ENCODE data around the gene FCRLA. TPM values are rescaled to one million over a fixed set of nuclear protein-coding genes. Genes with fewer than 3 reads are reported as not detected.

FCRLA gene
- polyA plus RNA-seq, 1 of the 3 experiments (the other 2 are of a cell fraction): 0.13 TPM

DNA sequence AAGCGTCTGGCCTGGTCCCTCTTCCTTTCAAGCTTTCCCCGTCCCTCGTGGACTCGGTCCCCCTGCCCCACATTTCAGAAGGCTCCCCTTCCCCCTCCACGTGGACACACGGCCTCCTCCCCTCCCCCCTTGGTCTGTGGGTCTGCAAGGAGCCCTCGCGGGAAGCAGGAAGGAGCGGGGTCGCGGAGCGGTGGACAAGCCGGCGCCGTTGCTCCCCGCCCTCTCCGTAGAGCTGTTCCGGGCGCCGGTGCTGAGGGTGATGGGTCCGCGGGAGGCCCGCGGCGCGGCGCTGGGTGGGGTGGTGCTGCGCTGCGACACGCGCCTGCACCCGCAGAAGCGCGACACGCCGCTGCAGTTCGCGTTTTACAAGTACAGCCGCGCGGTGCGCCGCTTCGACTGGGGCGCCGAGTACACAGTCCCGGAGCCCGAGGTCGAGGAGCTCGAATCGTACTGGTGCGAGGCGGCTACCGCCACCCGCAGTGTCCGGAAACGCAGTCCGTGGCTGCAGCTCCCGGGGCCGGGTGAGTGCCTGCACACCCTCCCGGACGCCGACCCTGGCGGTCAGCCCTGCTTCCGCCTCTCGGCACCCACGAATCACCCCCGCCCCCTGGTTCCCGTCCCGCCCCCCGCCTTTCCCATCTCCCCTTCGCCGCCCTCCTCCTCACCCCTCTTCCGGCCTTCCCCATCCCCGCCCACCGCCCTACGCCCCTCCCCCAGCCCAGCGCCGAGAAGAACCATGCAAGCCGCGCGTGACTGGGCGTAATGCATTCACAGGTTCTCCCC lies 19.6 kb downstream of the FCRLA start (continued):
- TF ChIP-seq NFIC (IDR thresholded peaks at IDR 0.05; ENCODE audit: borderline replicate concordance) (no peak), GABPA (IDR thresholded peaks at IDR 0.05; ENCODE audit: low read depth) (no peak; the same call in 1 of the 2 replicates), MXI1 (IDR thresholded peaks at IDR 0.05; ENCODE audit: low read depth, low read length) (no peak), FOXJ3 (CRISPR knock-in tag; IDR thresholded peaks at IDR 0.05) (no peak), TCF12 (IDR thresholded peaks at IDR 0.05) (no peak), EP300 (IDR thresholded peaks at IDR 0.05; ENCODE audit: borderline replicate concordance in 1 of 2, low read depth in 1 of 2, low read length in 1 of 2) (no peak), RAD21 (IDR thresholded peaks at IDR 0.05; ENCODE audit: low read length) (no peak), CHD2 (IDR thresholded peaks at IDR 0.05; ENCODE audit: low read length, partially characterized antibody) (peak; percentile 59), JUND (IDR thresholded peaks at IDR 0.05) (no peak), EZH2phosphoT487 (IDR thresholded peaks at IDR 0.05; ENCODE audit: borderline replicate concordance, low read depth) (no peak), FOSL2 (IDR thresholded peaks at IDR 0.05; ENCODE audit: borderline replicate concordance, low read depth) (no peak), TEAD4 (IDR thresholded peaks at IDR 0.05; ENCODE audit: borderline replicate concordance, insufficient read depth) (0 out of 2 replicates have a peak, but pooled peaks have one; percentile 11), RCOR1 (IDR thresholded peaks at IDR 0.05; ENCODE audit: low read length) (no peak), SIN3A (IDR thresholded peaks at IDR 0.05; ENCODE audit: borderline replicate concordance, low read depth, low read length) (peak; percentile 20; the same call in 1 of the 2 replicates), SMC3 (IDR thresholded peaks at IDR 0.05; ENCODE audit: low read depth, low read length) (no peak), POLR2AphosphoS5 (IDR thresholded peaks at IDR 0.05; ENCODE audit: low read depth, low read length) (peak; percentile 71; the same call in 1 of the 2 replicates), RXRA (IDR thresholded peaks at IDR 0.05; ENCODE audit: borderline replicate concordance, low read depth) (peak; percentile 28; the same call in 1 of the 2 replicates), YY1 (IDR thresholded peaks at IDR 0.05; ENCODE audit: low read depth) (no peak), GATA2 (CRISPR knock-in tag; IDR thresholded peaks at IDR 0.05) (no peak), FOXM1 (IDR thresholded peaks at IDR 0.05; ENCODE audit: low read depth) (no peak)
- TF ChIP-seq, protein P1, sequence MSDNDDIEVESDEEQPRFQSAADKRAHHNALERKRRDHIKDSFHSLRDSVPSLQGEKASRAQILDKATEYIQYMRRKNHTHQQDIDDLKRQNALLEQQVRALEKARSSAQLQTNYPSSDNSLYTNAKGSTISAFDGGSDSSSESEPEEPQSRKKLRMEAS (IDR thresholded peaks at IDR 0.05; ENCODE audit: low read depth): no peak; the same call in 1 of the 2 replicates
- TF ChIP-seq, protein P2, sequence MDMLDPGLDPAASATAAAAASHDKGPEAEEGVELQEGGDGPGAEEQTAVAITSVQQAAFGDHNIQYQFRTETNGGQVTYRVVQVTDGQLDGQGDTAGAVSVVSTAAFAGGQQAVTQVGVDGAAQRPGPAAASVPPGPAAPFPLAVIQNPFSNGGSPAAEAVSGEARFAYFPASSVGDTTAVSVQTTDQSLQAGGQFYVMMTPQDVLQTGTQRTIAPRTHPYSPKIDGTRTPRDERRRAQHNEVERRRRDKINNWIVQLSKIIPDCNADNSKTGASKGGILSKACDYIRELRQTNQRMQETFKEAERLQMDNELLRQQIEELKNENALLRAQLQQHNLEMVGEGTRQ (IDR thresholded peaks at IDR 0.05; ENCODE audit: borderline replicate concordance, low read depth, low read length): no peak
- TF ChIP-seq, protein P3, sequence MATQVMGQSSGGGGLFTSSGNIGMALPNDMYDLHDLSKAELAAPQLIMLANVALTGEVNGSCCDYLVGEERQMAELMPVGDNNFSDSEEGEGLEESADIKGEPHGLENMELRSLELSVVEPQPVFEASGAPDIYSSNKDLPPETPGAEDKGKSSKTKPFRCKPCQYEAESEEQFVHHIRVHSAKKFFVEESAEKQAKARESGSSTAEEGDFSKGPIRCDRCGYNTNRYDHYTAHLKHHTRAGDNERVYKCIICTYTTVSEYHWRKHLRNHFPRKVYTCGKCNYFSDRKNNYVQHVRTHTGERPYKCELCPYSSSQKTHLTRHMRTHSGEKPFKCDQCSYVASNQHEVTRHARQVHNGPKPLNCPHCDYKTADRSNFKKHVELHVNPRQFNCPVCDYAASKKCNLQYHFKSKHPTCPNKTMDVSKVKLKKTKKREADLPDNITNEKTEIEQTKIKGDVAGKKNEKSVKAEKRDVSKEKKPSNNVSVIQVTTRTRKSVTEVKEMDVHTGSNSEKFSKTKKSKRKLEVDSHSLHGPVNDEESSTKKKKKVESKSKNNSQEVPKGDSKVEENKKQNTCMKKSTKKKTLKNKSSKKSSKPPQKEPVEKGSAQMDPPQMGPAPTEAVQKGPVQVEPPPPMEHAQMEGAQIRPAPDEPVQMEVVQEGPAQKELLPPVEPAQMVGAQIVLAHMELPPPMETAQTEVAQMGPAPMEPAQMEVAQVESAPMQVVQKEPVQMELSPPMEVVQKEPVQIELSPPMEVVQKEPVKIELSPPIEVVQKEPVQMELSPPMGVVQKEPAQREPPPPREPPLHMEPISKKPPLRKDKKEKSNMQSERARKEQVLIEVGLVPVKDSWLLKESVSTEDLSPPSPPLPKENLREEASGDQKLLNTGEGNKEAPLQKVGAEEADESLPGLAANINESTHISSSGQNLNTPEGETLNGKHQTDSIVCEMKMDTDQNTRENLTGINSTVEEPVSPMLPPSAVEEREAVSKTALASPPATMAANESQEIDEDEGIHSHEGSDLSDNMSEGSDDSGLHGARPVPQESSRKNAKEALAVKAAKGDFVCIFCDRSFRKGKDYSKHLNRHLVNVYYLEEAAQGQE (IDR thresholded peaks at IDR 0.05; ENCODE audit: low read depth, low read length): peak; percentile 64; the same call in 1 of the 2 replicates

Measured in SK-N-SH (cell line).